ENCODE results near the gene EFNB2.
A peak's percentile ranks its signal among the peaks of the same experiment; 100 is the strongest.

Gene EFNB2

GRCh38 chr13:106535552-106536243 is at the start of gene EFNB2:
TSS of gene EFNB2 (minus strand) at chr13:106535662. CDS start at chr13:106534964, 698 bp downstream.
- H3K9me3 ChIP-seq (ENCODE audit: control insufficient read depth, insufficient read depth, low read length), result no peaks in the 10 kb centered on the region
- H3K36me3 ChIP-seq (ENCODE audit: insufficient read depth, low read length), result no peaks in the 10 kb centered on the region
- peak within 1 kb of the TSS; percentile 76 for H3K9ac ChIP-seq (ENCODE audit: low read depth, low read length)
- H3K4me1 ChIP-seq (ENCODE audit: insufficient read depth, low read length), result peaks cover 27% of the 10 kb centered on the region

GRCh38 chr13:106581225-106581624 is 45.8 kb upstream of the EFNB2 start:
- peaks cover 9% of the 10 kb centered on the region for H3K9me3 ChIP-seq (ENCODE audit: control insufficient read depth, insufficient read depth, low read length)
- no peaks in the 10 kb centered on the region for H3K36me3 ChIP-seq (ENCODE audit: insufficient read depth, low read length)
- no peak overlapping the region for H3K9ac ChIP-seq (ENCODE audit: low read depth, low read length)
- H3K4me1 ChIP-seq (ENCODE audit: insufficient read depth, low read length), result no peaks in the 10 kb centered on the region

GRCh38 chr13:106575896-106576295 is 40.4 kb upstream of the EFNB2 start:
- H3K36me3 ChIP-seq (ENCODE audit: insufficient read depth, low read length), result 0 out of 2 replicates have a peak, but pooled peaks cover 2% of the 10 kb centered on the region

GRCh38 chr13:106573868-106574267 is 38.4 kb upstream of the EFNB2 start:
- peaks cover 8% of the 10 kb centered on the region; the same call in 1 of the 2 replicates for H3K4me1 ChIP-seq (ENCODE audit: insufficient read depth, low read length)
- 0 out of 2 replicates have a peak, but pooled peaks cover 1% of the 10 kb centered on the region for H3K9me3 ChIP-seq (ENCODE audit: control insufficient read depth, insufficient read depth, low read length)
- H3K9ac ChIP-seq (ENCODE audit: low read depth, low read length), result no peak overlapping the region
- H3K36me3 ChIP-seq (ENCODE audit: insufficient read depth, low read length), result 0 out of 2 replicates have a peak, but pooled peaks cover 2% of the 10 kb centered on the region

More at GRCh38 chr13:106575896-106576295, 40.4 kb upstream of the EFNB2 start:
- no peaks in the 10 kb centered on the region for H3K4me1 ChIP-seq (ENCODE audit: insufficient read depth, low read length)
- no peak overlapping the region for H3K9ac ChIP-seq (ENCODE audit: low read depth, low read length)
- H3K9me3 ChIP-seq (ENCODE audit: control insufficient read depth, insufficient read depth, low read length), result 0 out of 2 replicates have a peak, but pooled peaks cover 4% of the 10 kb centered on the region

GRCh38 chr13:106573284-106573846 is 37.9 kb upstream of the EFNB2 start:
- Histone ChIP-seq H3K9ac (ENCODE audit: low read depth, low read length) (no peak overlapping the region), H3K36me3 (ENCODE audit: insufficient read depth, low read length) (0 out of 2 replicates have a peak, but pooled peaks cover 2% of the 10 kb centered on the region), H3K9me3 (ENCODE audit: control insufficient read depth, insufficient read depth, low read length) (no peaks in the 10 kb centered on the region), H3K4me1 (ENCODE audit: insufficient read depth, low read length) (peaks cover 8% of the 10 kb centered on the region; the same call in 1 of the 2 replicates)

GRCh38 chr13:106570299-106570852 is 34.9 kb upstream of the EFNB2 start:
- H3K9me3 ChIP-seq (ENCODE audit: control insufficient read depth, insufficient read depth, low read length), result no peaks in the 10 kb centered on the region
- H3K9ac ChIP-seq (ENCODE audit: low read depth, low read length), result no peak overlapping the region; the same call in 1 of the 2 replicates
- H3K36me3 ChIP-seq (ENCODE audit: insufficient read depth, low read length), result no peaks in the 10 kb centered on the region
- H3K4me1 ChIP-seq (ENCODE audit: insufficient read depth, low read length), result peaks cover 10% of the 10 kb centered on the region

GRCh38 chr13:106569233-106570095 is 34.0 kb upstream of the EFNB2 start:
- Histone ChIP-seq H3K4me1 (ENCODE audit: insufficient read depth, low read length) (peaks cover 19% of the 10 kb centered on the region), H3K9ac (ENCODE audit: low read depth, low read length) (no peak overlapping the region), H3K9me3 (ENCODE audit: control insufficient read depth, insufficient read depth, low read length) (no peaks in the 10 kb centered on the region), H3K36me3 (ENCODE audit: insufficient read depth, low read length) (no peaks in the 10 kb centered on the region)

- Histone ChIP-seq H3K36me3 (ENCODE audit: insufficient read depth, low read length) (no peaks in the 10 kb centered on the region), H3K4me1 (ENCODE audit: insufficient read depth, low read length) (peaks cover 29% of the 10 kb centered on the region), H3K9ac (ENCODE audit: low read depth, low read length) (peak overlapping the region; percentile 82), H3K9me3 (ENCODE audit: control insufficient read depth, insufficient read depth, low read length) (no peaks in the 10 kb centered on the region)
Measured at GRCh38 chr13:106568299-106569003, 33.0 kb upstream of the EFNB2 start.

GRCh38 chr13:106567474-106568298 is 32.2 kb upstream of the EFNB2 start, which contains the start of gene ARGLU1:
TSS of gene ARGLU1 (minus strand) at chr13:106568137. CDS start at chr13:106567919, 218 bp downstream.
- Histone ChIP-seq H3K36me3 (ENCODE audit: insufficient read depth, low read length) (no peaks in the 10 kb centered on the region), H3K4me1 (ENCODE audit: insufficient read depth, low read length) (peaks cover 30% of the 10 kb centered on the region)

GRCh38 chr13:106566641-106567473 is 31.4 kb upstream of the EFNB2 start:
- peak overlapping the region; percentile 82 for H3K9ac ChIP-seq (ENCODE audit: low read depth, low read length)
- no peaks in the 10 kb centered on the region for H3K36me3 ChIP-seq (ENCODE audit: insufficient read depth, low read length)
- H3K9me3 ChIP-seq (ENCODE audit: control insufficient read depth, insufficient read depth, low read length), result no peaks in the 10 kb centered on the region
- H3K4me1 ChIP-seq (ENCODE audit: insufficient read depth, low read length), result peaks cover 37% of the 10 kb centered on the region

More at GRCh38 chr13:106567474-106568298, 32.2 kb upstream of the EFNB2 start, which contains the start of gene ARGLU1:
- H3K9ac ChIP-seq (ENCODE audit: low read depth, low read length), result peak within 1 kb of the TSS; percentile 82
- no peaks in the 10 kb centered on the region for H3K9me3 ChIP-seq (ENCODE audit: control insufficient read depth, insufficient read depth, low read length)

GRCh38 chr13:106565127-106565775 is 29.8 kb upstream of the EFNB2 start:
- Histone ChIP-seq H3K36me3 (ENCODE audit: insufficient read depth, low read length) (no peaks in the 10 kb centered on the region), H3K9ac (ENCODE audit: low read depth, low read length) (peak overlapping the region; percentile 82; the same call in 1 of the 2 replicates), H3K9me3 (ENCODE audit: control insufficient read depth, insufficient read depth, low read length) (no peaks in the 10 kb centered on the region), H3K4me1 (ENCODE audit: insufficient read depth, low read length) (peaks cover 40% of the 10 kb centered on the region)

- peaks cover 12% of the 10 kb centered on the region for H3K36me3 ChIP-seq (ENCODE audit: insufficient read depth, low read length)
- no peaks in the 10 kb centered on the region for H3K9me3 ChIP-seq (ENCODE audit: control insufficient read depth, insufficient read depth, low read length)
- H3K9ac ChIP-seq (ENCODE audit: low read depth, low read length), result no peak overlapping the region
- peaks cover 32% of the 10 kb centered on the region for H3K4me1 ChIP-seq (ENCODE audit: insufficient read depth, low read length)
Measured at GRCh38 chr13:106562301-106562700, 26.8 kb upstream of the EFNB2 start.
